C4-2B (cell line): ENCODE data around the gene FANCD2.
"Not testable (repeated sequence)": the region's sequence is repeated elsewhere in the genome, so short reads cannot be mapped to it uniquely, and the experiment has no call there.

Experiments
- H3K27ac ChIP-seq: fragments of 450-650 bp; 2 replicates; pipeline ENCODE4 v1.5.1; 2017
- CTCF ChIP-seq: fragments of 450-650 bp; conservative IDR thresholded peaks from 2 replicates; pipeline ENCODE4 v1.5.1; 2017; ENCODE audit warnings: mild to moderate bottlenecking
- ZFX ChIP-seq: fragments of 450-650 bp; IDR thresholded peaks from 2 replicates; pipeline ENCODE4 v1.6.1; 2017

FANCD2 gene

GRCh38 chr3:10119376-10119775, 93.1 kb downstream of the FANCD2 start:
- no peak overlapping the region for H3K27ac ChIP-seq

GRCh38 chr3:10121064-10121463, 94.8 kb downstream of the FANCD2 start:
- no peak for TF ChIP-seq ZFX
- TF ChIP-seq CTCF = no peak
- H3K27ac ChIP-seq = no peak overlapping the region

More at GRCh38 chr3:10119376-10119775, 93.1 kb downstream of the FANCD2 start:
- TF ChIP-seq CTCF = no peak
- no peak for TF ChIP-seq ZFX

- no peak overlapping the region for H3K27ac ChIP-seq
- TF ChIP-seq ZFX (no peak), CTCF (no peak)
These were observed 96.5 kb downstream of the FANCD2 start for GRCh38 chr3:10122724-10123123.

GRCh38 chr3:10135872-10136271, 109.6 kb downstream of the FANCD2 start:
- H3K27ac ChIP-seq = not testable (repeated sequence)

GRCh38 chr3:10136426-10137005, 110.3 kb downstream of the FANCD2 start:
- no peak for TF ChIP-seq ZFX
- TF ChIP-seq CTCF = no peak
- H3K27ac ChIP-seq = no peak overlapping the region

GRCh38 chr3:10137178-10137577, 110.9 kb downstream of the FANCD2 start:
- H3K27ac ChIP-seq = no peak overlapping the region
- TF ChIP-seq ZFX (no peak), CTCF (no peak)

- H3K27ac ChIP-seq = peak overlapping the region; percentile 93; the same call in 1 of the 2 replicates
- no peak for TF ChIP-seq ZFX
- TF ChIP-seq CTCF = no peak
These were observed 114.8 kb downstream of the FANCD2 start for GRCh38 chr3:10140996-10141546.
